ENCODE data around the gene THBD.

DNA sequence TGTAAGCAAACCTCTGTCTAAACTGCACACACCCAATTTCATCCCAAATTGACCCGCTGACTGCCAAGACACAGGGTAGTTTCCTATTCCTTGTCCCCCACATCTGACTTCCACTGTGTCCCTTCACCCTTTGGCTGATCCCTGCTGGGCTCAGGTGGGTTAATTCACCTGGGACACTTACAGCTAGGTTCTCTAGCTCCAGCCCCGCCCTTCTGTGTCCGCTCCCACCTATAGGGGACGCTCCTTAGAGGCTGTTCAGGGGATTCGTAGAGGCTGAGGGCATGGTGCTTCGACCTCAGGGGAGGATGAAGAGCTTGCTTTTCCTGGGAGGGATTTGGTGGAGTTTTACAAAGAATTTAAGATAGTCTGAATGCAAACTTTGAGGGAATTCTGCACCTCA is 40.7 kb upstream of the THBD start:
- TF ChIP-seq, protein P1, sequence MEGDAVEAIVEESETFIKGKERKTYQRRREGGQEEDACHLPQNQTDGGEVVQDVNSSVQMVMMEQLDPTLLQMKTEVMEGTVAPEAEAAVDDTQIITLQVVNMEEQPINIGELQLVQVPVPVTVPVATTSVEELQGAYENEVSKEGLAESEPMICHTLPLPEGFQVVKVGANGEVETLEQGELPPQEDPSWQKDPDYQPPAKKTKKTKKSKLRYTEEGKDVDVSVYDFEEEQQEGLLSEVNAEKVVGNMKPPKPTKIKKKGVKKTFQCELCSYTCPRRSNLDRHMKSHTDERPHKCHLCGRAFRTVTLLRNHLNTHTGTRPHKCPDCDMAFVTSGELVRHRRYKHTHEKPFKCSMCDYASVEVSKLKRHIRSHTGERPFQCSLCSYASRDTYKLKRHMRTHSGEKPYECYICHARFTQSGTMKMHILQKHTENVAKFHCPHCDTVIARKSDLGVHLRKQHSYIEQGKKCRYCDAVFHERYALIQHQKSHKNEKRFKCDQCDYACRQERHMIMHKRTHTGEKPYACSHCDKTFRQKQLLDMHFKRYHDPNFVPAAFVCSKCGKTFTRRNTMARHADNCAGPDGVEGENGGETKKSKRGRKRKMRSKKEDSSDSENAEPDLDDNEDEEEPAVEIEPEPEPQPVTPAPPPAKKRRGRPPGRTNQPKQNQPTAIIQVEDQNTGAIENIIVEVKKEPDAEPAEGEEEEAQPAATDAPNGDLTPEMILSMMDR (IDR thresholded peaks at IDR 0.05) = no peak
- no peak for TF ChIP-seq SIN3A (IDR thresholded peaks at IDR 0.05; ENCODE audit: borderline replicate concordance, insufficient read depth, low read depth, low read length)
- TF ChIP-seq, protein P2, sequence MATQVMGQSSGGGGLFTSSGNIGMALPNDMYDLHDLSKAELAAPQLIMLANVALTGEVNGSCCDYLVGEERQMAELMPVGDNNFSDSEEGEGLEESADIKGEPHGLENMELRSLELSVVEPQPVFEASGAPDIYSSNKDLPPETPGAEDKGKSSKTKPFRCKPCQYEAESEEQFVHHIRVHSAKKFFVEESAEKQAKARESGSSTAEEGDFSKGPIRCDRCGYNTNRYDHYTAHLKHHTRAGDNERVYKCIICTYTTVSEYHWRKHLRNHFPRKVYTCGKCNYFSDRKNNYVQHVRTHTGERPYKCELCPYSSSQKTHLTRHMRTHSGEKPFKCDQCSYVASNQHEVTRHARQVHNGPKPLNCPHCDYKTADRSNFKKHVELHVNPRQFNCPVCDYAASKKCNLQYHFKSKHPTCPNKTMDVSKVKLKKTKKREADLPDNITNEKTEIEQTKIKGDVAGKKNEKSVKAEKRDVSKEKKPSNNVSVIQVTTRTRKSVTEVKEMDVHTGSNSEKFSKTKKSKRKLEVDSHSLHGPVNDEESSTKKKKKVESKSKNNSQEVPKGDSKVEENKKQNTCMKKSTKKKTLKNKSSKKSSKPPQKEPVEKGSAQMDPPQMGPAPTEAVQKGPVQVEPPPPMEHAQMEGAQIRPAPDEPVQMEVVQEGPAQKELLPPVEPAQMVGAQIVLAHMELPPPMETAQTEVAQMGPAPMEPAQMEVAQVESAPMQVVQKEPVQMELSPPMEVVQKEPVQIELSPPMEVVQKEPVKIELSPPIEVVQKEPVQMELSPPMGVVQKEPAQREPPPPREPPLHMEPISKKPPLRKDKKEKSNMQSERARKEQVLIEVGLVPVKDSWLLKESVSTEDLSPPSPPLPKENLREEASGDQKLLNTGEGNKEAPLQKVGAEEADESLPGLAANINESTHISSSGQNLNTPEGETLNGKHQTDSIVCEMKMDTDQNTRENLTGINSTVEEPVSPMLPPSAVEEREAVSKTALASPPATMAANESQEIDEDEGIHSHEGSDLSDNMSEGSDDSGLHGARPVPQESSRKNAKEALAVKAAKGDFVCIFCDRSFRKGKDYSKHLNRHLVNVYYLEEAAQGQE (IDR thresholded peaks at IDR 0.05; ENCODE audit: insufficient read depth in 1 of 2, low read depth in 2 of 2, low read length in 1 of 2) = no peak
- TF ChIP-seq POLR2AphosphoS5 (IDR thresholded peaks at IDR 0.05; ENCODE audit: low read depth, low read length) = no peak
